ENCODE data around the gene SLC10A1. TPM values are rescaled to one million over a fixed set of nuclear protein-coding genes. Genes with fewer than 3 reads are reported as not detected.
A peak's percentile ranks its signal among the peaks of the same experiment; 100 is the strongest.

Gene SLC10A1
- polyA plus RNA-seq, 1 donor (not counting 4 experiments of a cell fraction or from before 2014, with no cell fraction given), result not detected

- FAIRE-seq (no peak), DNase-seq (ENCODE audit: low read depth, low spot score) (no peak)
- H3K9ac ChIP-seq (ENCODE audit: control insufficient read depth, extremely low read depth, insufficient read depth, low read length), result no peak overlapping the region
- no peaks in the 10 kb centered on the region for H3K36me3 ChIP-seq (ENCODE audit: control insufficient read depth in 2 of 2, extremely low read depth in 1 of 2, insufficient read depth in 2 of 2, low read length in 2 of 2)
- dilution Hi-C loops (cut with MboI; ENCODE audit: extremely low pct_ligation_motif_present, low sequenced_read_pairs), result no loop called here
- H2AFZ ChIP-seq (ENCODE audit: control insufficient read depth, low read length), result no peak overlapping the region
- H3K4me2 ChIP-seq (ENCODE audit: control insufficient read depth, extremely low read depth, insufficient read depth, low read depth, low read length), result no peak overlapping the region
- no peak for TF ChIP-seq CTCF (optimal IDR thresholded peaks at IDR 0.05 in 1 of 3, IDR thresholded peaks at IDR 0.05 in 1 of 3, conservative IDR thresholded peaks at IDR 0.05 in 1 of 3; ENCODE audit: extremely low read depth in 1 of 3, insufficient read depth in 2 of 3, low read length in 3 of 3)
- TF ChIP-seq EZH2 (IDR thresholded peaks at IDR 0.05; ENCODE audit: low read length), result no peak
- no peaks in the 10 kb centered on the region for H3K27me3 ChIP-seq (ENCODE audit: control insufficient read depth, extremely low read depth, insufficient read depth, low read length)
- H3K79me2 ChIP-seq (ENCODE audit: control insufficient read depth, insufficient read depth, low read length), result no peaks in the 10 kb centered on the region
- no peaks in the 10 kb centered on the region for H3K9me1 ChIP-seq (ENCODE audit: control insufficient read depth, extremely low read depth, insufficient read depth, low read length)
- no peak overlapping the region for H3K4me3 ChIP-seq (ENCODE audit: control insufficient read depth in 2 of 3, extremely low read depth in 1 of 3, insufficient read depth in 2 of 3, low read depth in 1 of 3, low read length in 3 of 3)
- no peaks in the 10 kb centered on the region for H3K9me3 ChIP-seq (ENCODE audit: control insufficient read depth, low read depth, low read length)
- H4K20me1 ChIP-seq (ENCODE audit: control insufficient read depth, extremely low read depth, insufficient read depth, low read length), result no peaks in the 10 kb centered on the region
- peaks cover 4% of the 10 kb centered on the region for H3K4me1 ChIP-seq (ENCODE audit: control insufficient read depth, extremely low read depth, insufficient read depth, low read length)
- H3K27ac ChIP-seq (ENCODE audit: control insufficient read depth, insufficient read depth, low read length), result no peak overlapping the region
Measured at GRCh38 chr14:69755784-69756183, 41.3 kb downstream of the SLC10A1 start.

- Histone ChIP-seq H3K9me3 (ENCODE audit: control insufficient read depth, low read depth, low read length) (no peaks in the 10 kb centered on the region), H3K4me1 (ENCODE audit: control insufficient read depth, extremely low read depth, insufficient read depth, low read length) (no peaks in the 10 kb centered on the region), H3K79me2 (ENCODE audit: control insufficient read depth, insufficient read depth, low read length) (no peaks in the 10 kb centered on the region), H3K27me3 (ENCODE audit: control insufficient read depth, extremely low read depth, insufficient read depth, low read length) (no peaks in the 10 kb centered on the region), H3K36me3 (ENCODE audit: control insufficient read depth in 2 of 2, extremely low read depth in 1 of 2, insufficient read depth in 2 of 2, low read length in 2 of 2) (no peaks in the 10 kb centered on the region), H4K20me1 (ENCODE audit: control insufficient read depth, extremely low read depth, insufficient read depth, low read length) (no peaks in the 10 kb centered on the region), H2AFZ (ENCODE audit: control insufficient read depth, low read length) (peak overlapping the region; percentile 39), H3K9me1 (ENCODE audit: control insufficient read depth, extremely low read depth, insufficient read depth, low read length) (no peaks in the 10 kb centered on the region), H3K4me2 (ENCODE audit: control insufficient read depth, extremely low read depth, insufficient read depth, low read depth, low read length) (no peak overlapping the region), H3K27ac (ENCODE audit: control insufficient read depth, insufficient read depth, low read length) (no peak overlapping the region), H3K4me3 (ENCODE audit: control insufficient read depth in 2 of 3, extremely low read depth in 1 of 3, insufficient read depth in 2 of 3, low read depth in 1 of 3, low read length in 3 of 3) (no peak overlapping the region), H3K9ac (ENCODE audit: control insufficient read depth, extremely low read depth, insufficient read depth, low read length) (no peak overlapping the region)
- no peak for TF ChIP-seq EZH2 (IDR thresholded peaks at IDR 0.05; ENCODE audit: low read length)
- no peak for TF ChIP-seq CTCF (optimal IDR thresholded peaks at IDR 0.05 in 1 of 3, IDR thresholded peaks at IDR 0.05 in 1 of 3, conservative IDR thresholded peaks at IDR 0.05 in 1 of 3; ENCODE audit: extremely low read depth in 1 of 3, insufficient read depth in 2 of 3, low read length in 3 of 3)
- dilution Hi-C loops (cut with MboI; ENCODE audit: extremely low pct_ligation_motif_present, low sequenced_read_pairs), result no loop called here
- no peak for DNase-seq (ENCODE audit: low read depth, low spot score)
- FAIRE-seq, result no peak
Measured at GRCh38 chr14:69755296-69755695, 41.7 kb downstream of the SLC10A1 start.

All from keratinocyte (primary cell).